H1 (cell line): Measurements from ENCODE around the gene CLCF1. TPM values are rescaled to one million over a fixed set of nuclear protein-coding genes. Genes with fewer than 3 reads are reported as not detected.

Experiments used
- CTCF ChIA-PET: fragments of 300-600 bp; sonication (Branson Sonifier 250); formaldehyde crosslinking; loops from one replicate; lab custom pipeline; 2021; ENCODE audit not compliant: partially characterized antibody; lab: Charles Lee
- POLR2A ChIA-PET: fragments of 300-600 bp; sonication (Branson Sonifier 250); formaldehyde crosslinking; loops from one replicate; lab custom pipeline; 2021; ENCODE audit warnings: inconsistent platforms; ENCODE audit not compliant: partially characterized antibody; lab: Charles Lee
- DNase-seq, 2 experiments: peaks; one replicate each; pipeline versions ENCODE4 v3.0.0 to v3.0.0-alpha.2; 2010 to 2022; ENCODE audit warnings: low spot score in 2 of 2, low read depth in 1 of 2, mixed read lengths in 1 of 2
- FAIRE-seq: peaks from 2 replicates; lab custom pipeline; 2011; peaks lifted over from hg19 to GRCh38; lab: Jason Lieb, UNC
- H2AFZ ChIP-seq: 2 replicates; pipeline ENCODE4 v1.8.1; 2012; ENCODE audit warnings: low read length, inconsistent platforms
- H2AK5ac ChIP-seq: 2 replicates; pipeline ENCODE4 v1.6.1; 2013; ENCODE audit warnings: low read depth, low read length
- H2BK120ac ChIP-seq: replicated peaks from 2 replicates; pipeline ENCODE3; 2013; ENCODE audit warnings: low read depth, low read length, inconsistent platforms
- H2BK12ac ChIP-seq: 2 replicates; pipeline ENCODE4 v1.6.1; 2013; ENCODE audit warnings: low read depth, low read length
- H2BK15ac ChIP-seq: 2 replicates; pipeline ENCODE4 v1.6.1; 2013; ENCODE audit warnings: low read length
- H2BK20ac ChIP-seq: 2 replicates; pipeline ENCODE4 v1.6.1; 2013; ENCODE audit warnings: low read length
- H2BK5ac ChIP-seq: 2 replicates; pipeline ENCODE4 v1.6.1; 2013; ENCODE audit warnings: low read depth, low read length
- H3K14ac ChIP-seq: 2 replicates; pipeline ENCODE4 v1.6.1; 2013; ENCODE audit warnings: inconsistent platforms; ENCODE audit not compliant: insufficient read length
- H3K18ac ChIP-seq: 2 replicates; pipeline ENCODE4 v1.6.1; 2013; ENCODE audit warnings: low read length; ENCODE audit errors: extremely low read depth
- H3K23ac ChIP-seq: 2 replicates; pipeline ENCODE4 v1.6.1; 2013; ENCODE audit warnings: inconsistent platforms; ENCODE audit not compliant: insufficient read length
- H3K23me2 ChIP-seq: 2 replicates; pipeline ENCODE4 v1.6.1; 2013; ENCODE audit warnings: low read depth, low read length
- H3K27ac ChIP-seq: 2 replicates; pipeline ENCODE4 v1.6.1; 2011; ENCODE audit warnings: low read depth, low read length, inconsistent platforms
- H3K27me3 ChIP-seq, 4 experiments: replicated peaks in 1 of 4; 1 replicate in 1 of 4; 2 replicates in 3 of 4; pipeline versions ENCODE4 v1.6.1 to v1.8.1; 2011 to 2013; ENCODE audit warnings: low read length in 3 of 4, mild to moderate bottlenecking in 3 of 4, inconsistent platforms in 2 of 4, mixed read lengths in 2 of 4, moderate library complexity in 1 of 4; ENCODE audit not compliant: control insufficient read depth in 3 of 4, insufficient read depth in 3 of 4; ENCODE audit errors: extremely low read depth in 1 of 4
- H3K36me3 ChIP-seq, 4 experiments: 2 replicates each; pipeline versions ENCODE4 v1.6.1 to v1.8.1; 2011 to 2013; ENCODE audit warnings: mild to moderate bottlenecking in 4 of 4, low read length in 3 of 4, moderate library complexity in 2 of 4, control low read depth in 1 of 4, inconsistent platforms in 1 of 4; ENCODE audit not compliant: insufficient read depth in 4 of 4, control insufficient read depth in 2 of 4
- H3K4ac ChIP-seq: replicated peaks from 2 replicates; pipeline ENCODE3; 2013; ENCODE audit warnings: low read length, low read depth, mixed read lengths, inconsistent platforms; ENCODE audit not compliant: insufficient read length
- H3K4me1 ChIP-seq, 4 experiments: replicated peaks in 1 of 4; 1 replicate in 1 of 4; 2 replicates in 3 of 4; pipeline versions ENCODE4 v1.6.1 to v1.8.1; 2011 to 2013; ENCODE audit warnings: low read length in 3 of 4, inconsistent platforms in 2 of 4, mixed read lengths in 1 of 4; ENCODE audit not compliant: insufficient read depth in 4 of 4, control insufficient read depth in 3 of 4
- H3K4me2 ChIP-seq, 2 experiments: 2 replicates each; pipeline versions ENCODE4 v1.6.1 to v1.8.1; 2011 to 2013; ENCODE audit warnings: low read depth in 2 of 2, low read length in 2 of 2, control low read depth in 1 of 2, inconsistent platforms in 1 of 2, mild to moderate bottlenecking in 1 of 2; ENCODE audit not compliant: insufficient read depth in 1 of 2
- H3K4me3 ChIP-seq, 4 experiments: fragments of 200-600, 300-600 bp in 1 of 4; sonication (generic), shearing (Covaris generic), sonication (Bioruptor Twin) in 1 of 4; 2 replicates each; pipeline versions ENCODE4 v1.5.1 to v1.8.1; 2011 to 2016; ENCODE audit warnings: low read length in 4 of 4, low read depth in 3 of 4, control low read depth in 2 of 4, inconsistent platforms in 2 of 4, mild to moderate bottlenecking in 2 of 4, mixed read lengths in 1 of 4, moderate library complexity in 1 of 4; ENCODE audit not compliant: insufficient read depth in 2 of 4; ENCODE audit errors: extremely low read depth in 1 of 4
- H3K56ac ChIP-seq: replicated peaks from 2 replicates; pipeline ENCODE3; 2013; ENCODE audit warnings: low read depth, mild to moderate bottlenecking, mixed read lengths, low read length, inconsistent platforms; ENCODE audit not compliant: insufficient read length
- H3K79me1 ChIP-seq: 2 replicates; pipeline ENCODE4 v1.6.1; 2013; ENCODE audit warnings: low read depth, low read length, control low read depth
- H3K79me2 ChIP-seq, 2 experiments: 2 replicates each; pipeline versions ENCODE4 v1.6.1 to v1.8.1; 2012 to 2013; ENCODE audit warnings: low read length in 2 of 2, mild to moderate bottlenecking in 2 of 2, inconsistent platforms in 1 of 2; ENCODE audit not compliant: insufficient read depth in 2 of 2, control insufficient read depth in 1 of 2
- H3K9ac ChIP-seq, 4 experiments: replicated peaks in 1 of 4; 1 replicate in 1 of 4; 2 replicates in 3 of 4; pipeline versions ENCODE4 v1.6.1 to v1.8.1; 2011 to 2013; ENCODE audit warnings: low read depth in 3 of 4, low read length in 3 of 4, control low read depth in 2 of 4, mild to moderate bottlenecking in 2 of 4, moderate library complexity in 2 of 4, inconsistent platforms in 1 of 4; ENCODE audit errors: extremely low read depth in 1 of 4
- H3K9me3 ChIP-seq, 2 experiments: 2 replicates each; pipeline versions ENCODE4 v1.6.1 to v1.8.1; 2012 to 2013; ENCODE audit warnings: mild to moderate bottlenecking in 2 of 2, moderate library complexity in 2 of 2, control low read depth in 1 of 2, inconsistent platforms in 1 of 2, low read depth in 1 of 2, low read length in 1 of 2, mixed read lengths in 1 of 2; ENCODE audit not compliant: insufficient read depth in 2 of 2
- H4K20me1 ChIP-seq, 2 experiments: replicated peaks in 1 of 2; 2 replicates each; pipeline versions ENCODE3 to v1.8.1; 2011 to 2013; ENCODE audit warnings: inconsistent platforms in 2 of 2, low read length in 2 of 2, mild to moderate bottlenecking in 1 of 2; ENCODE audit not compliant: insufficient read depth in 2 of 2, control insufficient read depth in 1 of 2
- H4K5ac ChIP-seq: 2 replicates; pipeline ENCODE4 v1.6.1; 2013; ENCODE audit warnings: low read length, low read depth, mixed read lengths, inconsistent platforms; ENCODE audit not compliant: insufficient read length
- H4K8ac ChIP-seq: 2 replicates; pipeline ENCODE4 v1.8.0; 2013; ENCODE audit warnings: mild to moderate bottlenecking, moderate library complexity, low read length, inconsistent platforms; ENCODE audit not compliant: insufficient read depth; ENCODE audit errors: extremely low read depth
- H4K91ac ChIP-seq: replicated peaks from 2 replicates; pipeline ENCODE3; 2013; ENCODE audit warnings: low read length, mixed read lengths, inconsistent platforms; ENCODE audit not compliant: insufficient read length
- CBX8 ChIP-seq: fragments of 300-800, 300-1000 bp; sonication (generic); IDR thresholded peaks from 2 replicates; pipeline ENCODE4 v1.7.1; 2016; ENCODE audit warnings: low read depth, low read length, borderline replicate concordance
- CHD1 ChIP-seq: IDR thresholded peaks from 2 replicates; pipeline ENCODE4 v1.6.1; 2012; ENCODE audit warnings: low read depth, low read length, improper control_type of control experiment
- E2F6 ChIP-seq: IDR thresholded peaks from 2 replicates; pipeline ENCODE4 v1.6.1; 2012; ENCODE audit warnings: inconsistent platforms
- EP300 ChIP-seq, 2 experiments: IDR thresholded peaks; 1 replicate in 1 of 2; 2 replicates in 1 of 2; pipeline ENCODE4 v1.6.1; 2011 to 2012; ENCODE audit warnings: low read depth in 2 of 2, low read length in 2 of 2, mild to moderate bottlenecking in 2 of 2, borderline replicate concordance in 1 of 2, inconsistent platforms in 1 of 2, moderate library complexity in 1 of 2
- GABPA ChIP-seq: IDR thresholded peaks from 2 replicates; pipeline ENCODE4 v1.6.1; 2011; ENCODE audit warnings: mild to moderate bottlenecking, low read length, moderate library complexity, borderline replicate concordance; ENCODE audit not compliant: insufficient read depth
- GTF2F1 ChIP-seq: IDR thresholded peaks from 2 replicates; pipeline ENCODE4 v1.6.1; 2012; ENCODE audit warnings: low read depth, low read length, improper control_type of control experiment, borderline replicate concordance
- NANOG ChIP-seq: IDR thresholded peaks from 2 replicates; pipeline ENCODE4 v1.6.1; 2011; ENCODE audit warnings: low read length, low read depth, mild to moderate bottlenecking, inconsistent platforms; ENCODE audit not compliant: insufficient read depth, poor library complexity, severe bottlenecking
- RAD21 ChIP-seq, 2 experiments: IDR thresholded peaks in 1 of 2; conservative IDR thresholded peaks in 1 of 2; 2 replicates each; pipeline ENCODE4 v1.6.1; 2011; ENCODE audit warnings: low read depth in 2 of 2, low read length in 2 of 2, improper control_type of control experiment in 1 of 2, inconsistent platforms in 1 of 2, mild to moderate bottlenecking in 1 of 2, moderate library complexity in 1 of 2
- RFX5 ChIP-seq: IDR thresholded peaks from 2 replicates; pipeline ENCODE4 v1.6.1; 2011; ENCODE audit warnings: low read depth, low read length, improper control_type of control experiment, borderline replicate concordance
- RXRA ChIP-seq: IDR thresholded peaks from 2 replicates; pipeline ENCODE4 v1.6.1; 2011; ENCODE audit warnings: low read depth, mild to moderate bottlenecking, low read length, moderate library complexity; ENCODE audit not compliant: insufficient read depth
- WGBS, 2 experiments: shearing (Covaris generic) in 1 of 2; methylation state at CpG; one replicate each; pipeline versions ENCODE4 v1.1.6 to v1.1.7; 2013 to 2015; ENCODE audit warnings: low lambda C conversion rate in 2 of 2, mixed read lengths in 2 of 2, inconsistent platforms in 1 of 2, low coverage in 1 of 2, missing lambda C conversion rate in 1 of 2; ENCODE audit not compliant: insufficient replicate concordance in 2 of 2, insufficient coverage in 1 of 2, insufficient read length in 1 of 2; ENCODE audit errors: extremely low coverage in 1 of 2, missing lambda C conversion rate in 1 of 2; 5-methylcytosine and 5-hydroxymethylcytosine counted together
- polyA plus RNA-seq, 7 experiments: library from polyadenylated mRNA; depleted of rRNA in 3 of 7; stranded (reverse) in 5 of 7; unstranded in 2 of 7; fragments of >200 nt in 5 of 7; fragments of 200-250 nt in 2 of 7; gene quantifications; 1 replicate in 5 of 7; 2 replicates in 1 of 7; 4 replicates in 1 of 7; pipeline versions ENCODE4 v1.2.1 to v1.2.3, GENCODE V29; 2011 to 2013; ENCODE audit warnings: missing spikeins in 2 of 7, mixed read lengths in 2 of 7
- total RNA-seq: library from RNA; stranded (reverse); fragmentation: NEBNext Ultra II Directional; extraction: Animal tissue kit (Norgen Biotek cat#: 25700); gene quantifications from 2 replicates; pipeline ENCODE4 v1.2.1, GENCODE V29; 2021

CLCF1 gene
- total and polyA plus RNA-seq, 2 of the 8 experiments (the other 6 are each of a cell fraction or from before 2014, with no cell fraction given) = 0.32 to 1.2 TPM

- H2AK5ac ChIP-seq = no peak overlapping the region
- FAIRE-seq (no peak), DNase-seq (no peak)
- H3K4me1 ChIP-seq = peaks cover 0 to 3% (median 0%) of the 10 kb centered on the region in 4 experiments; a peak in 2 of 7 replicates
- H3K4me2 ChIP-seq = no peak overlapping the region
- H4K91ac ChIP-seq = no peak overlapping the region
- no peak overlapping the region for H2BK20ac ChIP-seq
- H4K5ac ChIP-seq = no peak overlapping the region
- H3K36me3 ChIP-seq = no peaks in the 10 kb centered on the region
- no peak overlapping the region for H3K4ac ChIP-seq
- H3K27me3 ChIP-seq = peaks cover 5 to 16% (median 11%) of the 10 kb centered on the region in 4 experiments; a peak in 6 of 7 replicates
- 74% methylated on average over 6 of the region's 6 CpGs; no CpG with 5 or more reads in 1 of the 2 experiments for WGBS, 2 experiments
- H2BK5ac ChIP-seq = no peak overlapping the region
- no peak overlapping the region for H2BK15ac ChIP-seq
- H3K23ac ChIP-seq = no peak overlapping the region
- H3K9ac ChIP-seq = no peak overlapping the region
- no peak overlapping the region for H2AFZ ChIP-seq
- H3K79me2 ChIP-seq = no peaks in the 10 kb centered on the region
- ChIA-PET POLR2A (interaction anchor here (0.7 to 1.6 kb wide), 4 partner anchors 13 to 70 kb away, joined by 3 to 4 read pairs (median 4); partner anchors contain the start of gene POLD4), CTCF (interaction anchor here (0.7 to 11.4 kb wide), 8 partner anchors 18 to 215 kb away, joined by 3 to 186 read pairs (median 21); partner anchors contain the start of genes GRK2 and POLD4)
- H4K8ac ChIP-seq = no peak overlapping the region
- no peak overlapping the region for H3K27ac ChIP-seq
- no peaks in the 10 kb centered on the region for H3K9me3 ChIP-seq
- peaks cover 0 to 2% of the 10 kb centered on the region in 2 experiments for H4K20me1 ChIP-seq
- no peak overlapping the region for H3K14ac ChIP-seq
- TF ChIP-seq RXRA (no peak), E2F6 (no peak), EP300 (IDR thresholded peaks at IDR 0.05; ENCODE audit: borderline replicate concordance in 1 of 2, low read depth in 2 of 2, low read length in 2 of 2) (no peak), NANOG (no peak), GTF2F1 (no peak), GABPA (no peak), RFX5 (no peak), CBX8 (no peak), RAD21 (IDR thresholded peaks at IDR 0.05 in 1 of 2, conservative IDR thresholded peaks at IDR 0.05 in 1 of 2; ENCODE audit: low read depth in 2 of 2, low read length in 2 of 2) (no peak), CHD1 (no peak)
- no peak overlapping the region for H3K18ac ChIP-seq
- no peaks in the 10 kb centered on the region for H3K79me1 ChIP-seq
- no peak overlapping the region for H2BK12ac ChIP-seq
- H3K56ac ChIP-seq = no peak overlapping the region
- no peak overlapping the region for H2BK120ac ChIP-seq
- H3K4me3 ChIP-seq = no peak overlapping the region
- peaks cover 3% of the 10 kb centered on the region; the same call in 1 of the 2 replicates for H3K23me2 ChIP-seq
Observed at GRCh38 chr11:67321313-67321871, 52.0 kb downstream of the CLCF1 start.
